GM19468 (cell line): ENCODE data around the gene CHST6.
"Not testable (repeated sequence)": the region's sequence is repeated elsewhere in the genome, so short reads cannot be mapped to it uniquely, and the experiment has no call there.

Experiments
- ATAC-seq: cut with Tn5 transposase; IDR thresholded peaks from one replicate; pipeline ENCODE4 v1.9.1; 2021; ENCODE audit warnings: mild to moderate bottlenecking, moderate library complexity, moderate number of reproducible peaks; ENCODE audit not compliant: unreplicated experiment; ENCODE audit errors: extremely low read depth

Gene CHST6

DNA sequence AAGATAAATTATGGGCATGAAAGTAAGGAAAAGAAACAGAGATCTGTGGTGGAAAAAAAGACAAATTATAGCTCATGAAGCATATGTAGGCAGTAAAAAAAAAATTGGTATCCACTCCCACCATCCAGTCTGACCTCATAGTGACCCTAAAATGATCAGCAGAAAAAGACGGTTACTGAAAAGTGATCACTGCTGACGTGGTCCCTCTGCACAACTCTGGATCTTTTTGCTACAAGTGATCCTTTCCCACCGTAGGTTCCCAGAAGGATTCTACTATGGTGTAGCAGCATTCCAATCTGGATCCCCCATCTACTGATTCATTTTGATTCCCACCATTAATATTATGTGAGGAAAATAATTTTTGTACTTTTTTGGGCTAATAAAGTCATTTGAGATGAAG is 10.9 kb upstream of the CHST6 start:
- ATAC-seq = no peak

DNA sequence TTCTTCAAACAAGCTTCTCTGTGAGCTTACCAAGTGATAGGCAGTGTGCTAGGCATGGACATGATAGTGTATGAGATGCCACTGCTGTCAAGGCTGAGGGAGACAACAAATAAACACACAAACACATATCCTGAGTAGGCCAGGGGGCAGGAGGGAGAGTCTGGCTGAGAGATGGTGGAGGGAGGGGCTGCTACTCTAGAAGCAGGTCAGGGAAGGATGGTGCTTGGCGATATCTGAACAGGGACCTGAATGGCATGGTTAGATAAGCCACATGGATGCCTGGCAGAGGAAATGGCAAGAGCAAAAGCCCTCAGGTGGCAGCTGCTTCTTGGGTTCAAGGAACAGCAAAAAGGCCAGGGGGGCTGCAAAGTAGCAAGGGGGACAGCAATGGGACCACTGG is 8.6 kb upstream of the CHST6 start:
- ATAC-seq = no peak

DNA sequence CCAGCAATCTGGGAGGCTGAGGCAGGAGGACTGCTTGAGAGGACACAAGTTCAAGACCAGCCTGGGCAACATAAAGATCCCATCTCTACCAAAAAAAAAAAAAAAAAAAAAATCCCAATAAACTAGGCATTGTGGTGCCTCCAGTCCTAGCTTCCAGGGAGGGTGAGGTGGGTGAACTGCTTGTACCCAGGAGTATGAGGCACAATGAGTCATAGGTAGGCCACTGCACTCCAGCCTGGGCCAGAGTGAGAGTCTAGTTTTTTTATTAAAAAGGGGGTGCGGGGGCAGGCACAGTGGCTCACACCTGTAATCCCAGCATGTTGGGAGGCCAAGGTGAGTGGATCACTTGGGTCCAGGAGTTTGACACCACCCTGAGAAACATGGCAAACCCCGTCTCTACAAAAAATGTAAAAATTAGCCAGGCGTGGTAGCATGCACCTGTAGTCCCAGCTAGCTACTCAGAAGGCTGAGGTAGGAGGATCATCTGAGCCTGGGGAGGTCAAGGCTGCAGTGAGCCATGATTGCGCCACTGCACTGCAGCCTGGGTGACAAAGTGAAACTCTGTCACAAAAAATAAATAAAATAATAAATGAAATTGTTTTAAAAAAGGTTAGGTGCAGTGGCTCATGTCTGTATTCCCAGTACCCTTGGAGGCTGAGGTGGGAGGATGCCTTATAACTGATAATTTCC is 7.8 kb upstream of the CHST6 start:
- no peak for ATAC-seq

DNA sequence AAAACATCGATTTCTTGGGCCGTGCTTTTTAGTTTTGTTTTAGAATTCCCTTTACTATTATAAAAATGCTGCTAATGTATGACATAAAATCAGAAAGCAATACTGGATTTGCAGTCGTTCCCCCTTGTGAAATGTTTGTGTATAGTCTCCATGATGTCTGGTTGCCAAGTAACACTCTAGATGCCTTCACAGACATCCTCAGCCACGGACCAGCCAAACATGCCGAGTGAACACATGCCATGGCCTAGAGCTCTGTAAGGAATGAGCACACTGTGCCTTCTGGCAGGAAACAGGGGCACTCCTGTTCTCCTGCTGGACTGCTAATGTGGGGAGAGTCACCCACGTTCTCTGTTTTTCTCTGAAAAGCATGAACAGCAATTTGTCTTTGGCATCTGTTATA is 6.6 kb upstream of the CHST6 start:
- not testable (repeated sequence) for ATAC-seq

DNA sequence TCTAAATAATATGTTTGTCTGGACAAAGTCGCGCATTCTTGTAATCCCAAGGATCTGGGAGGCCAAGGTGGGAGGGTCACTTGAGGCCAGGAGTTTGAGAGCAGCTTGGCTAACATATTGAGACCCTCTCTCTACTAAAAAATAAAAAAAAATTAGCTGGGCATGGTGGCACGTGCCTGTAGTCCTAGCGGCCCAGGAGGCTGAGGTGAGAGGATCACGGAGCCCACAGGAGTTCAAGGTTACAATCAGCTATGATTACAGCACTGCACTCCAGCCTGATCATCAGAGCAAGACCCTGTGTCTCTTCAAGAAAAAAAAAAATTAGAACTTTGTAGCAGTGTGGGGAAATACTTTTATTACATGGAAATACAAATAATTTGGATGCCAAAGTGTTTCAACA is 6.1 kb upstream of the CHST6 start:
- no peak for ATAC-seq

DNA sequence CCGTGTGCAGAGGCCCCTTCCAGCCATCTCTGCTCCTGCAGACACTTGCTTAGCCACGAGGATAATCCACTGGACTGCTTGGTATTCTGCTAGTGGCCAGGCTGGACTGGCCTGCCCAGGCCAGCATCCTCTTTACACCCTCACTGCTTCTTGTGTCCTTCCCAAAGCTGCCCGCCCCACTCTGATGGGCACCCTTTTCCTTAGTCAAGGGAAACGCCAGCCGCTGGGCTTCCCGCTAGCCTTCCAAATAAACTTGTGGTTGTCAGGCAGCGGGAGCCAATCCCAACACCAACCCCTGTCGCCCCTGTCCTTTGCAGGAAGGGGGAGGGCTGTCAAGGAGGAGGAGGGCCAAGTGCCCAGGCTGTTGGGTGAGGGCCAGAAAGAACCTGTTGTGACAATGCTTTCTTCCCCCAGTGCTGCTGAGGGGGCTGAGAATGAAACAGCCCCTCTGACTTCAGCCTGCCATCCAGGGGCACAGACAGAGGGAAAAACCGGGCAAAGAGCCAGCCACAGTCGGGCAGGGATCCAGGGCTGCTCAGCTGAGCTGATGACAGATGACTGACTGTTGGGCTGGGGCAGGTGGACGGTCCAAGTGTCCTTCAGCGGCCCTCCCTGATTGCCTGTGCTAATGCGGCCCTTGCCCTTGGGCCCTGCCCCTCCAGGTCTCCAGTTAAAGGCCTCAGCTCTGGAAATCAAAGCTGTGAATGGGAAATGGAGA is 3.5 kb upstream of the CHST6 start:
- not testable (repeated sequence) for ATAC-seq

DNA sequence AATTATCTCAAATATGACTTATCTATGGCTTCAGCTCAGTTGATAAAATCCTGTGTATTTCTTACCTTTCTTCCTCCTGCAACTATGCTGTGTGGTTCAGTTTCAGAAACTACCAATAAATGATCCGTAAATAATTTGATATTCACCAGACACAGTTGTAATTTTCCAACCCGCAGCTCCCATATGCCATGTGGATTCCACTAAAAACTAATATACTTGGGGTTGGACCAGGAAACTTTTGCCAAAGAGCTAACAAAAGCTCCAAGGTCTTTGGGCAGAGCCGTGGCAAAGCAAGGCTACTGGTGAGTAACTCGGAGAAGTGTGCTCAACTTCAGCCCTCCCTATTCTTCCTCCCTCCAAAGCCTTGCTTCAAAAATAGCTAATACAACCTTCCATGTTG is 2.3 kb upstream of the CHST6 start:
- no peak for ATAC-seq

DNA sequence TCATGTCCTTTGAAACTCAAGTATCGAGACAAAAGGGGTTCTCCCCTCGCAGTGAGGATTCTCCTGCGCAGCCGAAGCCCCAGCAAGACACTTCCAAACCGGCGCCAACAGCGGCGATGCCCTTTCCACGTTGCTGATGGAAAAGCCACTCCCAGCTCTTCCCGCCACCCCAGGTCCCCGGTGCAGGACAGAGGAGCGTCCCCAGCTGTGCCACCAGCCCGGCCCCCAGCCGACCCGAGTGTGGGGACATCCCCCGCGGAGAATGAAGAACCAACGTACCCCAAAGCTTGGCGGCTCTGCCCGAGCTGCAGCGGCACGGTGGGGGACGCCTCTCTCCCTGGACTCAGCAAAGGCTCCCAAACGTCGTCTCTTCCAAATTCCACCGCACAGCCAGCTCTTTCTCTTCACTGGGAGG is 573 bp downstream of the CHST6 start:
- no peak for ATAC-seq

DNA sequence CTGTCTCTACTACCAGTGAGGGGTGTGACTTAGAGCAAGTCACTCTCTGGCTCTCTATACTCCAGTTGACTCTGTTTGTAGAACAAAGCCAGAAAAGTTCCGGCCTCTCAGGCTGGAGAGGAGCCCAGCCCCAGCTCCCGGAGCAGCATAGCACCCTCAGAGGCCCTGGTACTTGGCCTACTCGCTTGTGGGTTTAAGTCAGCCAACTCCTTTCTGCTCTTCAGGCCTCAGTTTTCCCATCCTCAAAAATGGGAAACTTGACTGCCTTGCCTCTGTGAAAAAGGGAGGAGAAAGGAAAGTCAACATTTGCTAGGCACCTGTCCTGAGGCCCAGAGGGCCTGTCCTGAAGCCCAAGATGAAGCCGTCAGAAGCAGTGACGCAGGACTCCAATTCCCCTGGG is 1.1 kb downstream of the CHST6 start:
- ATAC-seq = no peak

DNA sequence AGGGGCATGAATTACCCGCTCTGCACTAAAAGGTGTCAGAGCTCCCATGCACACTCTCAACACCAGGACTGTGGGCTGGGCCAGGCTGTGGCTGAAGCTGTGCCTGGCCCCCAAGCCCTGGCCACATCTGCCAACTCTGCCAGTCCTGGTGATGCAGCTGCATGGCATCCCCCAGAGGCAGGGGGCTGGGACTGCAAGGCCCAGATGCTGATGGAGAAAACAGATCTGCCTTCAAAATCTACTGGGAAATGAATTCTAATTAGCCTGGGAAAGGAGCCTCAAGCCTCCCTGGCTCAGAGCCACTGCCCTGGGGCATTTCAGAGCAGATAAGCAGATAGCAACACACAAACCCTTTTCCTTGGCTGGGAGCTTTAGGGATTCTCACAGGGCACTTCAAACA is 3.4 kb downstream of the CHST6 start:
- no peak for ATAC-seq

DNA sequence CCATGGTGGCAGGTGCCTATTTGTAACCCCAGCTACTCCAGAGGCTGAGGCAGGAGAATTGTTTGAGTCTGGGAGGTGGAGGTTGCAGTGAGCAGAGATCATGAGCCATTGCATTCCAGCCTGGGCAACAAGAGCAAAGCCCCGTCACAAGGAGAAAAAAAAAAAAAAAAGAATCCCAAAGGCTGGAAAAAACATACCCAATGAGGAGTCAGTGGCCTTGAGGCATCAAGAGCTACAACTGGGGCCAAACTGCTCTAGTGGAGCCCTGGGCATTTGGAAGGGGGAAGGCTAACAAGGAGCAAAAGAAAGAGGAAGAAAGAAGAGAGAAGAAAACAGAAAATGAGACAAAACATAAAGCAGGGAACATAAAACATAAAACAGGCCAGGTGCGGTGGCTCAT is 6.9 kb downstream of the CHST6 start:
- no peak for ATAC-seq

DNA sequence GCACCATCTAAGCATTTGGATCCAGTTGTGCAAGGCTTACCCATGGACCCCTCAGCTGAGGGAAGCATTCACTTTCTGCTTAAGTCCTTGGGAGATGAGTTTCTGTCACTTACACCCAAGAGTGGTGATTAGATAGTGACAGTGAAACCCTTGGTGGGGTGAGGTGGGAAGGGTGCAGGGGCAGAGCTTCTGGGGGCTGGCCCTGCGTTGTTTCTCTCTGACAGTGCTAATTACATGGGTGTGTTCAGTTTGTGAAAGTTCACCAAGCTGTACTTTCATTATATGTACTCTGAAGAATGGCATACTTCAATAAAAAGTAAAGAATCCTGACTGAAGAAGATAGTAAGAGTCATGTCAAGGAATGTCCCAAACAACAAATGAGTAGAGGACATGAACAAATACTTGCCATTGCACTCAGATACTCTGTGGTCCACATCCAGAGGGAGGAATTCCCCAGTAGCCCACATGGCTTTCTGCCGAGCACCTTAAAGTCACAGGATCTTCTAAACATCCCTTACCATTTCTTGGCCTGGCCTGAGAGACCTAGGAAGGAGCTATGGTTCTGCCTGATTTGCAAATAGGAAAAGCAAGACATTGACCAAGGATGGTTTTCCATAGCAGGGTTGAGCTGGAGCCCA is 8.4 kb downstream of the CHST6 start:
- no peak for ATAC-seq

DNA sequence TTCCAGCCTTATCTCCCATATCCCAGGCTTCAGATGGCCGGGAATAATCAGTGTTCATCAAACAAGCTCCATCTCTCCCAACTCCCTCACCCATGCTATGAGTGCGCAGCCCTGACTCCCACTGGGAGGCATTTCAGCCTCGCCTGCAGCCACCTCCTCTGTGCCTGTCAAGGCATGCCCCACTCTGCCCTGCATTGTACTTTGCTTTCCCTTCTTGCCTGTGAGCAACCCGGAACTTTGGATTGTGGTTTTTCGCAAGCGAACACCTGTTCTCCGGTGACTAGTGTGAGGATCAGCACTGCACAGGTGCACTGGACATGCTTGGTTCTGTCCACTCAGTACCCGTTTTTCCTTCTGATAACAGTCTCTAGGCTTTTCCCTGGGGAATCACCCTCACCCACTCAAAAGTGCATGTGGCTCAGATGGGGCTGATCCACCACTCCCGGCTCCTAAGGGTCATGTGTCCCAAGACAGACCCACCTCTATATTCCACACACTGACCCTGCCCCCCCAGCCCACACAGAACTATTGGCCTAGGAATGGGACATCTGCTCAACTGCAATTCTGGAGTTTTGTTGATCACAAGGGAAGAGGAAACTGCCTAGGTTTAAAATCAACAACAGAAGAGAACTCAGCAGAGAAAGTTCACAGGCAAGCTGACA is 9.1 kb downstream of the CHST6 start:
- no peak for ATAC-seq

DNA sequence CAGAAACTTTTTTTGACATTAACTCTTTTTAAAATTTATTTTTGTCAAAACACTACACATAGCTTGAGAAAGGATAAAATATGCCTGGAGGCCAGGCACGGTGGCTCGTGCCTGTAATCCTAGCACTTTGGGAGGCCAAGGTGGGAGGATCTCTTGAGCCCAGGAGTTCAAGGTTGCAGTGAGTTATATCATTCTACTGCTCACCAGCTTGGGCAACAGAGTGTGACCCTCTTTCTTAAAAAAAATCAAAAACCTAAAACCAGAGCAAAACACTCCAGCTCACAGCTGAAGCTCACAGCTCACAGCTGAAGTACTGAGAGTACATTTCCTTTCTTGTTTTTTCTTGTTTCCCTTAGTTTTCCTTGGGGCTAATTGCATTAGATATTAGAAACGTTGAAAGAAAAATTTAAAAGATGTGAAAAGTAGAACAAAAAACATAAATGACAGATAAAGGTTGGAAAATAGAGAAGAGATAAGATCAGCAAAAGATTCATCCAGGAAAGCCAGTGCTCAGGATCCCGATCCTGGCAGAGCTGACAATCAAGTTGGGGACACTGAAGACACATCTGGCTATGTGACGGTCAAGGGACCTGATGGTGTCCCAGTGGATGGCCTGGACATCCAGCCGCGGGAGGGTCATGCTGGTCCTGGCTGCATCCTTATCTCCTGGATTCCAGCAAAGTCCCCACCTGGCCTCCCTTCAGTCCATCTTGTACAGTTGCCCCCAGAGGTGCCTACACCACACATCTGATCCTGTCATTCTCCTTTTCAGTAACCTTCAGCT is 9.8 kb downstream of the CHST6 start:
- ATAC-seq = no peak

DNA sequence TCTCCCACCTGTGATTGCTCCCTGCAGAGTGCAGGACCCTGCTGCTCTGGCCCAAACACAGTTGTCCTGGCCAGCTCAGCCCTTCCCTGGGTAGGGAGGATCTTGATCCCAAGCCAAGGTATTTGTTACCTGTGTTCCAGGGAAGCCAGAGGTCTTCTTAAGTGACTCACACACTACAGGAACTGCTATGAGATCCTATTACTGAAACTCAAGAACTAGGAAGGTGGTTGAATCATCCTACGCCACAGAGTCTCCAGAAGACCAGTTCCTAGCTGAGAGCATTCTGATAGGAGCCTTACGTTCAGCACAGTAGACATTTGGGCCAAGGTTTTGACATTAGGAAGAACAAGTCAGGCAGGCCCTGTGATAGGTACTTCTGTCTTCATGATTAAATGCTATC is 12.0 kb downstream of the CHST6 start:
- ATAC-seq = no peak

DNA sequence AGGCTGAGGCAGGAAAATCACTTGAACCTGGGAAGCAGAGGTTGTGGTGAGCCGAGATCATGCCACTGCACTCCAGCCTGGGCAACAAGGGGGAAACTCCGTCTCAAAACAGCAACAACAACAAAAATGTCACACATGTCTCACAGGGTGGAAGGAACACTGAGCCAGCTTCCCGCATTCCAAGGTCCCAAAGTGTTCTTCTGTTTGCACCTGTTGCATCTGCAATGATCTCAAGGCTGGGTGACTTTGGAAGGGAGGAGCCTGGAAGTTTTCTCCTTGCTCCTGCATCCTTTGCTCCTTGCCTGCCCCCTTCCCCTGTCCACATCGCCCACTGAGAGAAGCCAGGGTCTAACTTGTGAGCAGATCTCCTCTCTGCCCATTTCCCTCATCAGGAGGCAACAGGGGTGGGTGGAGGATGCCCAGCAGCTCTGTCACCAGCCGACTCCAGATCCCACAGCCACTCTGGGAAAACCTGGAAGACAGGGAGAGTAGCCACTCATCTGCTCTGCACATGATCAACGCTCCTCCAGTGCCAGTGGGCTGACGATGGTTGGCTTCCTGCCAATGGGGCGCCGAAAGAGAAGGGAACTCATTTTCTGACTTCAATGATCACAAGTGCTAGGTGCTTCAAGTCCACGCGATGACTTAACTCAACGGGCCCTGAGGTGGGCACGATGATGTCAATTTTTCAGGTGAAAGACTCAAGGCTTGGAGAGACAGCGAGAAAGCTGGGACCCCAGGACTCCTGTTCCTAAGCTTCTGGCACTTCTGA is 12.6 kb downstream of the CHST6 start:
- no peak for ATAC-seq

DNA sequence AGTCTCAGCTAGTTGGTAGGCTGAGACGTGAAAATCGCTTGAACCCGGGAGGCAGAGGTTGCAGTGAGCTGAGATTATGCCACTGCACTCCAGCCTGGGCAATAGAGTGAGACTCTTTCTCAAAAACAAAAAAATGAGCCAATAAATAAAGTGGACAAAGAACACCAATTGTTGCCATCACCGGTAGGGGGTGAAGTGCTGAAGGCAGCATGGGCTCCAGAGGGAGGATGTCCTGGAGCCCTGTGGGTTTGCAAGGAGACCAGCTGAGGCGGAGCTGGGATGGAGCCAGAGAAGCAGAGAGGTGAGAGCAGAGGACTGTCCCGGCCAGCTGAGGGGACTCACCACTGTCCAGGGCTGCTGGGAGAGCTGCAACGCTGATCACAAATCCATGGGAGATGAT is 13.8 kb downstream of the CHST6 start:
- ATAC-seq = no peak

DNA sequence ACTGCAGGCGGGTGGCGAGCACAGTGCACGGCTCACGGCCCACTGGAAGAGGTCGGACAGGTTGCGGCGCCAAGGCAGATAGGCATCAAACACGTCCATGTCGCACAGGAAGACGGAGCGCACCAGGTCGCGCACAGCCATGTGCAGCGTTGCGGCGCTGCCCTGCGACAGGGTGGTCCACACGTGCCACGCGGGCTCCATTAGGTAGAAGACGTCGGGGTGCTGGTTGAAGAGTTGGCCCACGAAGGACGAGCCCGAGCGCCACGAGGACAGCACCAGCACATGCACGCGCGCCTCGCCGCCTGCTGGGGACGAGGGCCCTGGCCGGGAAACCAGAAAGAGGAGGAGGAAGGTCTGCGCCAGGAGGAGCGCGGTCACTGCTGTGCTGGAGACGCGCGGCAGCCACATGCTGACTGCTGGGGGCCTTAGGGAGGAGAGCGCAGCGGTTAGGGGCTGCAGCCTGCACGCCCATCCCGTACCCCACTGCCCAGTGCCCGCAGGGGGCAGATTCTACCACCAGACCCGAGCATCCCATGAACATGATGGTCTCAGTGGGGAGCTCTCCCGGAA is 15.7 kb downstream of the CHST6 start:
- no peak for ATAC-seq
